ENCODE data around the gene PRSS22.

PRSS22 gene

DNA sequence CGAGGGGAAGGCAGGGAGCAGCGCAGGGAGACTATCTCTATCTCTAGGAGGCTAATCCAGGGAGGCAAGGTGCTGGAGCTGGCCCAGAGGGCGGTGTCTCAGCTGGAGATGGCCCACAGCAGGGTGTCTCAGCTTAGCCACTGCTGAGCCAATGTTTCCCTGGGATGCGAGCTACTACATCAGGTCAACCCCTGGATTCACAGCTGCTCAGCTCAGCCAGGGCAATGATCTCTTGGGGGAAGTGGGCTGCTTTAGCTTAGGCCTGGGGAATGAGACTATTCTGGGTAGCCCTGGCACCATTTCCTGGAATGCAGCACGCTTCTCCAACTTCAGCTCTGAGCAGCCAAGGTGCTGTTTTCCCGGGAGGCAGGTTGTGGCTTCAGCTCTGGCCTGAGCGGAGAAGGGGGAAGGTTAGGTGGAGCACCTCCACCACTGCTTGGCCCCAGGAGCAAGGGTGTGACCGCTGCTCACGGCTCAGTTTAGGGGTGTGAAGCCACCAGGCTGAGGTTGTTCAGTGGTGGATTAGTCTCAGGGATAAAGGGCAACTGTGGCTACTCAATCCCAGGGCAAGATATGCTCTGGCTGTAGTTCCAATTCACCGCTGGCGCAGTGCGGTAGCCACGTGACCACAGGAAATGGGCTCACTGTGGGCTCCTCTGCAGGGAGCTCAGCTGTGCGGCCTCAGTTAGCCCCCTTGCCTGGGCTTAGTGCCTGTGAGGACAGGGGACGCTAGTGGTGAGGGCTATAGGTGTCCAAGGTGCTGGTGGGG lies 46.1 kb downstream of the PRSS22 start:
- DNase-seq, result no peak

DNA sequence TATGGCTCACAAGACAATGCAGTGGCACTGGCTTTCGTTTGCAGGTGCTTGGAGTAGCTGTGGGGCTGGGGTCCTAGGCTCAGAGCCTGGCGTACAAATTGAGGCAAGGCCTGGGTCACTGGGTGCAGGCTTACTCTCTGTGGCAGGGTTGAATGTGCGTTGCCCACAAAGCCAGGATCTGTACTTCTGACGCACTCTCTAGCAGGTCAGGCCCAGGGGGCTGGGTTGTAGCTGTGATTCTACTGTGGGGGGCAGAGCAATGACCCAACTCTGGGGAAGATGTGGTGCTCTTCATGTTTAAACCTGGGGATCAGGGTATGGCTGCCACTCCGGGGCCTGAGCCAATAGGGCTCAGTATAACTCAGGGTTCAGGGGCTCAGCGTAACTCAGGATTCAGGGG lies 47.3 kb downstream of the PRSS22 start:
- no peak for DNase-seq

DNA sequence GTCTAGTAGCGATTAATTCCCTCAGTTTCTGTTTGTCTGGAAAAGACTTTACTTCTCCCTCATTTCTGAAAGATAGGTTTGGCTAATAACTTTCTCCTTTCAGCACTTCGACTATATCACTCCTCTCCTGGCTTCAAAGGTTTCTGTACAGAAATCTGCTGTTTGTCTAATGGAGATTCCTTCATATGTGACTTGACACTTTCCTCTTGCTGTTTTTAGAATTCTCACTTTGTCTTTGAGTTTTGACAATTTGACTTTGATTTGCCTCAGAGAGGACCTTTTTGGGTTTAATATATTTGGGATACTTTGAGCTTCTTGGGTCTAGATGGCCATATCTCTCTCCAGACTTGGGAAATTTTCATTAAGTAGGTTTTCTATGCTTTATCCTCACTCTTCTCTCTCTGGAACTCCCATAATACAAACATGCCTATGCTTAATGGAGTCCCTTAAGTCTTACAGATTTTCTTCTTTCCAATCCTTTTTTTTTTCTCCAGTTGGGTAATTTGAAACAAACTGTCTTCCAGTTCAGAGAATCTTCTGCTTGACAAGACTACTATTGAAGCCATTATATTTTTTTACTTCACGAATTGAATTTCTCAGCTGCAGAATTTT lies 48.7 kb downstream of the PRSS22 start:
- no peak for DNase-seq

DNA sequence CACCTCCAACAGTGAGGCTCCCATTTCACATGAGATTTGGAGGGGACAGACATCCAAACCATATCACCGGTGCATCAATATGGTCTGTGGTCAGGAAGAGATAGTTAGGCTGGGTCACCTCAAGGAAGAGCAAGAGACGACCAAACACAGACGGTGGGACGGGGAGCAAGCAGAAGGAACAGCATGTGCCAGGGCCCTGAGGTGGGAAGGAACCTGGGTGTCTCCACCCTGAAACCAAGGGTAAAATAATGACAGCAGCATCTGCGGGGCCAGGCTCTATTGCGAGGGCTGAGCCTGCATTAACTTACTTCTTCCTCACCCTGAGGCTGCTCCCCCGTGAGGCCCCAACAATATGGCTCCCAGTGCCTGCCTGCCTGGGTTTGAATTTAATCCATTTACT lies 49.8 kb downstream of the PRSS22 start:
- no peak for DNase-seq

DNA sequence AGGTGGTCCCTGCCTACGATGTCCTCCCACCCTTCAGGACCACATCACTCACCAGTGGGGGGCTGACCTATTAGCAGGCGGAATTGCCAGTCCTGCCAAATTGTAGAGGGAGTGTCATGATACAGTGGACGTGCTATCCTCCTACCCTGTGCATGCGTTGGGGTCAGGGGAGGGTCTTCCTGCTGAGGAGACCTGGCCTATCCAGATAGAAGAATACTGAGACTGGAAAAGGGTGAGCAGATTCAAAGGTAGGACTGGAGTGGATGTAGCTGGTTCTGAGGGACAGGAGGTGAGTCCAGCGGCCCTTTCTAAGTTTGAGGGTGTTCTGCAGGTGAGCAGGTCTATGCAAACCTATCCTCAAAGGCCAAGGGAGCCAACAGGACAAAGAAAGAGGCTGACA lies 51.7 kb downstream of the PRSS22 start:
- no peak for DNase-seq

DNA sequence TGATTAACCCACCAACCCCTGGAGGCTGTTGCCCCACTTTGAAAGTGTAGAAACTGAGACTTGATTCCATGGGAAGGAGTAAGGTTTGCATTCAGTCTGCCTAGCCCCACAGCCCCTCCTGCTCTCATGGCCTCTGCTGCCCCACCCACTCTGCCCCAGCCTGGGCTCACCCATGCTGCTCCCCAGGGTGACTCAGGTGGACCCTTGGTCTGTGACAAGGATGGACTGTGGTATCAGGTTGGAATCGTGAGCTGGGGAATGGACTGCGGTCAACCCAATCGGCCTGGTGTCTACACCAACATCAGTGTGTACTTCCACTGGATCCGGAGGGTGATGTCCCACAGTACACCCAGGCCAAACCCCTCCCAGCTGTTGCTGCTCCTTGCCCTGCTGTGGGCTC lies 53.2 kb downstream of the PRSS22 start:
- DNase-seq, result no peak

DNA sequence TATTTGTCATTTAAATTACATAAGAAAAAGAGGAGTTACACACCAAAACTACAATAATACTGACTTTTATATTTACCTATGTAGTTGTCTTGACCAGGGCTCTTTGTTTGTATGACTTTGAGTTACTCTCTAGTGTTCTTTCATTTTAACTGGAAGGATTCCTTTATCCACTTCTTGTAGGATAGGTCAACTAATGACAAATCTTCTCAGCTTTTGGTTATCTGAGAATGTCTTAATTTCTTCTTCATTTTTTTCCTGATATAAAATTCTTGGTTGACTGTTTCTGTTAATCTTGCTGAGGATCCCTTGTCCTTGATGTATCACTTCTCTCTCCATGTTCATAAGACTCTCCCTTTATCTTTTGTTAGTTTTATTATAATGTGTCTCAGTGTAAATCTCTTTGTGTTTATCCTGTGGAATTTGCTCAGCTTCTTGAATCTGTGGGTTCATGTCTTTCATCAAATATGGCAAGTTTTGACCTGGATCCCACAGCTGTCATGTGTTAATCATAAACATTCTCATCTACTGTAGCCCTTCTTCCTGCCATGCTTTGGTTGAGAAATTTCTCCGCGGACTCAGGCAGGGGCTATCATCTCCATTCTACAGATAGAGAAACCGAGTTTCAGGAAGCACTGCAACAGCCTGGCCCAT lies 54.3 kb downstream of the PRSS22 start:
- no peak for DNase-seq

Measured in NCI-H748 treated with DMSO at 0.1 percent for 48 hours (cell line).